ENCODE data around the gene PNMT.

GRCh38 chr17:39673335-39674081 lies 5.3 kb downstream of the PNMT start:
- TF ChIP-seq ZNF384 (IDR thresholded peaks at IDR 0.05) (no peak), SP1 (IDR thresholded peaks at IDR 0.05) (no peak), SUZ12 (IDR thresholded peaks at IDR 0.05) (no peak), FOXM1 (IDR thresholded peaks at IDR 0.05; ENCODE audit: borderline replicate concordance) (no peak), FOXK2 (IDR thresholded peaks at IDR 0.05) (no peak), BHLHE40 (IDR thresholded peaks at IDR 0.05; ENCODE audit: borderline replicate concordance) (no peak)
